ENCODE results near the gene SYPL1. TPM values are rescaled to one million over a fixed set of nuclear protein-coding genes. Genes with fewer than 3 reads are reported as not detected.

The SYPL1 gene
- total RNA-seq, 1 donor from 2014 or later, result 29.3 TPM

Other genes starting within 250 kb of the SYPL1 start
- 13.5 and 15.7 TPM in 2 replicates for gene ATXN7L1, start 235.7 kb downstream of the SYPL1 start, total RNA-seq
- 1.9 and 3.1 TPM in 2 replicates for gene CDHR3, start 149.0 kb downstream of the SYPL1 start, total RNA-seq
- gene NAMPT, start 172.7 kb upstream of the SYPL1 start, total RNA-seq, result 99.6 and 107 TPM in 2 replicates